DOHH2 (cell line): ENCODE measurements around the gene JAK1.

Experiments
- CTCF ChIP-seq: fragments of 200-600 bp; sonication (generic); IDR thresholded peaks from one replicate; pipeline ENCODE4 v1.5.1; 2014; ENCODE audit warnings: antibody characterized with exemption, mild to moderate bottlenecking, low read depth, low read length; ENCODE audit not compliant: poor library complexity, severe bottlenecking
- EZH2phosphoT487 ChIP-seq: fragments of 200-600 bp; sonication (generic); IDR thresholded peaks from 2 replicates; pipeline ENCODE4 v1.6.1; 2017; ENCODE audit warnings: borderline replicate concordance, mild to moderate bottlenecking, antibody characterized with exemption, low read length, moderate library complexity, mixed read lengths

GRCh38 chr1:64814427-64814826 lies 151.9 kb downstream of the JAK1 start:
- TF ChIP-seq CTCF (no peak), EZH2phosphoT487 (no peak)
